Measurements from ENCODE around the gene N4BP2L2.

DNA sequence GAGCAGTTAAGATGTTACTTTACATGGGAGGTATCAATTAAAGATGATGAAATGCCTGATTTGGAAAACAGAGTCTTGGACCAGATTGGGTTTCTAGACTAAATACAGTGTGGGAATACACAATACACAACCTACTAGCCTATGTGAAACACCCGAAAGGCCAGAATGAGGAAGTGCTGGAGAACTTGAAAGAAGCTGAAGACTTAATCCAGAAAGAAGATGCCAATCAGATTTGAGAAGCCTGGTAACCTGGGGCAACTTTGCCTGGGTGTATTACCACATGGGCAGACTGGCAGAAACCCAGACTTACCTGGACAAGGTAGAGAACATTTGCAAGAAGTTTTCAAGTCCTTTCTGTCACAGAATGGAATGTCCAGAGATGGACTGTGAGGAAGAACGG, 153.9 kb downstream of the N4BP2L2 start:
- TF ChIP-seq, protein P1, sequence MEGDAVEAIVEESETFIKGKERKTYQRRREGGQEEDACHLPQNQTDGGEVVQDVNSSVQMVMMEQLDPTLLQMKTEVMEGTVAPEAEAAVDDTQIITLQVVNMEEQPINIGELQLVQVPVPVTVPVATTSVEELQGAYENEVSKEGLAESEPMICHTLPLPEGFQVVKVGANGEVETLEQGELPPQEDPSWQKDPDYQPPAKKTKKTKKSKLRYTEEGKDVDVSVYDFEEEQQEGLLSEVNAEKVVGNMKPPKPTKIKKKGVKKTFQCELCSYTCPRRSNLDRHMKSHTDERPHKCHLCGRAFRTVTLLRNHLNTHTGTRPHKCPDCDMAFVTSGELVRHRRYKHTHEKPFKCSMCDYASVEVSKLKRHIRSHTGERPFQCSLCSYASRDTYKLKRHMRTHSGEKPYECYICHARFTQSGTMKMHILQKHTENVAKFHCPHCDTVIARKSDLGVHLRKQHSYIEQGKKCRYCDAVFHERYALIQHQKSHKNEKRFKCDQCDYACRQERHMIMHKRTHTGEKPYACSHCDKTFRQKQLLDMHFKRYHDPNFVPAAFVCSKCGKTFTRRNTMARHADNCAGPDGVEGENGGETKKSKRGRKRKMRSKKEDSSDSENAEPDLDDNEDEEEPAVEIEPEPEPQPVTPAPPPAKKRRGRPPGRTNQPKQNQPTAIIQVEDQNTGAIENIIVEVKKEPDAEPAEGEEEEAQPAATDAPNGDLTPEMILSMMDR (IDR thresholded peaks at IDR 0.05), result no peak
- TF ChIP-seq EZH2phosphoT487 (IDR thresholded peaks at IDR 0.05) (no peak), EZH2 (IDR thresholded peaks at IDR 0.05) (no peak)

Data from neural progenitor cell (in vitro differentiated cells).